Measurements from ENCODE around the gene UBA1.

DNA sequence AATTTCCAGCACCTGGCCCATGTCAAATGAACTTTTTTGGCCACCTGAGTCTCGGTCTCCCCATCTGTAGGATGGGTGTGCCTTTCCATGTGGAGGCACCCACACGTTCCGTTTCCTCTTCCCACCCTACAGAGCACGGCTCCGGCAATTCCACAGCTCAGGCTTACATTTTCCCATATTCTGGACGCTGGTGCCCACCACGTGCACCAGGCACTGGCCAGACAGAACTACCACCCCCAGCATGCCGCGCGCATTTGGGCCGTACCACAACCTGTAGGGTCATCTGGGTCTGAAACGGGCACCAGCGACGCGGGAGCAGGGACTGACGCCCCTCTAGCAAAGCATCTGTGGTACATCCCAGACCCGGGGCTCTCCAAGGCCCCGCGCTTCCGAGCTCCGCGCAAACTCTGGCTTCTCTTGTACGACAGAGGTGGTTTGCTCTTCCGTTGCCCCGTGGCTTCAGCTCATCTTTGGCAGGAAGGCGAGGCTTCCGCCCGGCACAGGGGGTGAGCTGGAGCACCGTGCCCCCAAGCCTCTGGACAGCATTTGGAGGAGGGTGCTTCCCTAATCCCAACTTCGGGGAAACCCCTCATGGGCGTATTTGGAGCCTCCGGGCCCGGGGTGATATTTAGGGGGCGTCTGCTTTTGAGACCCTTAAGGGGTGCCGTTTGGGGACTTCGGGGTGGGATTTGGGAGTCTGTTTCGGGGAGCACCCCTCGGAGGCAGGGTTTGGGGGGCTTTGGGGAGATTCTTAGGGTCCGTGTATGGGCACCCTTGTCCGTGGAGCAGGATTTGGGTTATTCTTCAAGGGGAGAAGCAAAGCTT, 3.0 kb upstream of the UBA1 start:
- TF ChIP-seq, protein P1, sequence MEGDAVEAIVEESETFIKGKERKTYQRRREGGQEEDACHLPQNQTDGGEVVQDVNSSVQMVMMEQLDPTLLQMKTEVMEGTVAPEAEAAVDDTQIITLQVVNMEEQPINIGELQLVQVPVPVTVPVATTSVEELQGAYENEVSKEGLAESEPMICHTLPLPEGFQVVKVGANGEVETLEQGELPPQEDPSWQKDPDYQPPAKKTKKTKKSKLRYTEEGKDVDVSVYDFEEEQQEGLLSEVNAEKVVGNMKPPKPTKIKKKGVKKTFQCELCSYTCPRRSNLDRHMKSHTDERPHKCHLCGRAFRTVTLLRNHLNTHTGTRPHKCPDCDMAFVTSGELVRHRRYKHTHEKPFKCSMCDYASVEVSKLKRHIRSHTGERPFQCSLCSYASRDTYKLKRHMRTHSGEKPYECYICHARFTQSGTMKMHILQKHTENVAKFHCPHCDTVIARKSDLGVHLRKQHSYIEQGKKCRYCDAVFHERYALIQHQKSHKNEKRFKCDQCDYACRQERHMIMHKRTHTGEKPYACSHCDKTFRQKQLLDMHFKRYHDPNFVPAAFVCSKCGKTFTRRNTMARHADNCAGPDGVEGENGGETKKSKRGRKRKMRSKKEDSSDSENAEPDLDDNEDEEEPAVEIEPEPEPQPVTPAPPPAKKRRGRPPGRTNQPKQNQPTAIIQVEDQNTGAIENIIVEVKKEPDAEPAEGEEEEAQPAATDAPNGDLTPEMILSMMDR (conservative IDR thresholded peaks at IDR 0.05; ENCODE audit: low read length): no peak
- no peak for TF ChIP-seq EZH2phosphoT487 (IDR thresholded peaks at IDR 0.05; ENCODE audit: borderline replicate concordance)
